Hematopoietic multipotent progenitor cell treated with erythropoietin and hydrocortisone succinate and interleukin-3 and kit ligand, for 15 days (in vitro differentiated cells): ENCODE results near the gene IQSEC1.

Experiments
- DNase-seq: peaks from one replicate; pipeline ENCODE4 v3.0.0-alpha.2; 2015; ENCODE audit warnings: low spot score

The IQSEC1 gene

DNA sequence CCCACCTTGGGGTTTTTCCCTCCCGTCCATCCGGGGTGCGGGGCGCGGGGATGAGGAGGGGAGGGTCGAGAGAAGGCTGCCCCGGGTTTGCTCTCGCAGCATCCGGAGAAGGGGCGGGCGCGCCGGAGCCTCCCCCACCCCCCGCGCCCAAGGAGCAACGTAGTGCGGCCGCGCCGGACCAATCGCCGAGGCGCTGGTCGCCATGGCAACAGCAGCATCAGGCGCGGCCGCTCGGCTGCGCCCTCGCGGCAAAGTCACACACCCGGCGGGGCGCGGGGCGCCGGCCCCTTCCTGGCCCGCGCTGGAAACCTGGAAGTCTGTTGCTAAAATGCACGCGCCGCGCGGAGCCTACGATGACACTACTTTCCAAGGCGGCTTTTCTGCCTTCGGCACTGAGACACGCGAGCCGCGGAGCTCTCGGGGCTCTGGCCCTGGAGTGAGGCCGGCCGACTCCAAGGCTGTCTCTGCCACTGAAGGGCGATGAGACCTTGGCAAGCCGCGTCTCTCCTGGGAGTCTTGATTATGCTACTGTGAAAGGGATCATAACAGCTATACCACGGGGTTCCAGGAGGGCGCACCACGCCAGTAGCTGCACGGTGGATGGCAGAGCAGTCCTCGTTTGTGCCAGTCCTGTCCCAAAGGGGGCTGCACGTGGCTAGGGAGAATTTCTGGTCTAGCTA lies at the start of gene IQSEC1:
Gene IQSEC1 (minus strand): TSS at position 104 of the 680 bp plus-strand sequence. CDS start 415 bp downstream, outside the sequence.
- DNase-seq, result no peak

DNA sequence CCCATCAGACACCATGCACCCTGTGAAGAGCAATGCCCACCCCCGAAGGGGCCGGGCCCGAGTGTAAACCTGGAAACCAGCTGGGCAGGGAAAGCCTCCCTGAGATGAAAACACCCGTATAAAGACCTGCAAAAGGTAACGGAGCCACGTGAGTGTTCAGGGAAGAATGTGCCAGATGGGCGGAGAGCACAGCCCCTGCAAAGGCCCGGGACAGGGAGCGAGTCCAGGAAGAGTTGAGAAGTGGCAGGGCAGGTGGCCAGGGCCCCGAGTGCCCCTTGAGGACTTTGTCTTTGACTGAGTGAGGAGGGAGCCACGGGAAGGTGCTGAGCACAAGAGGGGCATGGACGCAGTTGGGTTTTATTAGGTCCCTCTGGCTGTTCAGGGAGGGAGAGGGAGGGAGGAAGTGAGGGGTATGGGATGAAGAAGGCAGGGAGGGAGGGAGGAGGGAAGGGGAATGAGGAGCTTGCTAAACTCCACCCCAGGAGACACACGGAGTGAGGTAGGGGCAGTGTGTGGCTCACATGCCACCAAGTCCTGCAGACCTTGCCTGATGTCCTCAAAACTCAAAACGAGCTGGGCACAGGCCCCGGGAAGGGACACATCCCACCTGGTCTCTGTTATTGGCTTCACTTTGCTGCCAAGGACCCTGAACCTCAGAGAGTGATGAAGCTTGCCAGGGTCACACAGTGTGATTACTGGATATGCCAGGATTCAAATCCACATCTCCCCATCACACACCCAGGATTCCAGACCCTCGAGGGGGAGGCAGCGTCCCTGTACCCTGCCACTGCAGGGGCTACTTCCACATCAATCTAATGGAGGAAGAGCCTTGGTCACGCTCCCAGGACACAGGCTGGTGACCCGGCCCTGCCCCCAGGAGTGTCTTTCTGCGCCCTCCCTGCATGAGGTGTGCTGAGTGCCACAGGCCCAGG lies 49.1 kb upstream of the IQSEC1 start:
- DNase-seq, result no peak

DNA sequence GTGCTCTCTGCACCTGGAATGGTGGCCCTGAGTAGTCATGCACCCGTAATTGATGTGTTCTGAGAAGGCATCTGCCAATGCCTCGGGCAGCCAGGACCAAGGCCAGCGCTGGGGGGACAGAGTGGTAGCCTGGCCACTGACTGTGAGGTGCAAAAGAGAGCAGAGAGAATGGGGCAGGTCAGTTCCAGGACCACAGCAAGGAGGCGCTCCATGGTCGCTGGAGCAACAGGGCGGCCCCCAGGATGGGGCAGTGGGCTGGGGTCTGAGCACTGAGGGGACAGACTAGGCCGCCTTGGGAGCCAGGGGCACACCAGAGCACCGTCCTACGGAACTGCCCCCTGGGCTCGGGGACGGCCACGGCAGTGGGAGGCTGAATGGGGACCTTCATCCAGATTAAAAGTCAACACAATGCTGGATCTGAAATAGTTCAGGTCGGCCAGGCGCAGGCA lies 48.3 kb upstream of the IQSEC1 start:
- no peak for DNase-seq

DNA sequence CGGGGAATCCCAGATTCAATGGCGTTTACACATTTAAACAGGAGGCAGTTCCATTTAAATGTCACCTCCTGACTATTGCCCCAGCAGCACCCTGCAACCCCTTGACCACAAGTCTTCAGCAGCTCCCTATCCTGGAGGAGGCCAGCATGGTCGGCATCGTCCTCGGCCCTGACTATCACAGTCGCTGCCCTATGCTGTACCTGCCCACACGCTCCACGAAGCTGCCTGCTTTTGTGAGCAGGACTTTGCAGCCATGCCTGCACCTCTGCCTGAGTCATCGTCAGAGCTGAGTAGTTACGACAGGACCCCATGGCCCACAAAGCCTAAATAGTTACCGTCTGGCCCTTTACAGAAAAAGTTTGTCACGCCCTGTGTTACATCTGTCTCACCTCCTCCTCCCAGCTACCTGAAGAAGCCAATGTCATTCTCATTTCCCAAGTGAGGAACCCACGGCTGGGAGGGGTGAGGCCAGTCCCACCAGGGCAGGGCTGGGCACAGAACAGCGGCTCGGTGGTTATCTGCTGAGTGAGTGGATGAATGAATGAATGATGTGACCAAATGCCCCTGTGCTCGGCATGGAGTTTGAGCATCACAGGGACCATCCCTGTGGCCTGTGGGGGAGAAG lies 47.8 kb upstream of the IQSEC1 start:
- no peak for DNase-seq

DNA sequence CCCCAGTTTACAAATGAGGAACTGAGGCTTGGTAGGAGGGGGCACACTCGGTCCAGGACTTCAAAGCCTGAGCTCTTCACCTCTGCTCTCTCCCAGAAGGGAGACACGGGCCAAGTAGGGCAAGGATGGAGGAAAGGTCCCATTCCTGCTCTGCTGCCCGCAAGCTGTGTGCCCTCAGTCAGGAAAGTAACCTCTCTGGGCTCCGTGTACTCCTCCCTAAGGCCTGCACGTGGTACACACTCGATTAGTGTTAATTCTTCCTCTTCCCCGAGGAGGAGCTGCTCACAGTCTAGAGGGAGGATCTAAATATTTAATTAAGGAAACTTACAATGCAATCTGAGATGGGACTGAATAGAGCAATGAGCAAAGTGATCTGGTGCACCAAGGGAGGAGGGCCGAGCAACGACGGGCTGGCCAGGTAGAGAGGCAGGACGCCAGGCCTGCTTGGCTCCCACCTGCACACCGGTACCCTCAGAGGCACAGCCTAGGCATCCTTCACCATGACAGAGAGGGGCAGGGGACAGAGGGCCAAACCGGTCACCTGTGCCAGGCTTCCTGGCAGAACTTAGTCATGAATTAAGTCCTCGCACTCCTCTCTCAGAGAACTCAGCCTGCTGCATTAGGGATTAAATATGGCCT lies 47.2 kb upstream of the IQSEC1 start:
- no peak for DNase-seq

DNA sequence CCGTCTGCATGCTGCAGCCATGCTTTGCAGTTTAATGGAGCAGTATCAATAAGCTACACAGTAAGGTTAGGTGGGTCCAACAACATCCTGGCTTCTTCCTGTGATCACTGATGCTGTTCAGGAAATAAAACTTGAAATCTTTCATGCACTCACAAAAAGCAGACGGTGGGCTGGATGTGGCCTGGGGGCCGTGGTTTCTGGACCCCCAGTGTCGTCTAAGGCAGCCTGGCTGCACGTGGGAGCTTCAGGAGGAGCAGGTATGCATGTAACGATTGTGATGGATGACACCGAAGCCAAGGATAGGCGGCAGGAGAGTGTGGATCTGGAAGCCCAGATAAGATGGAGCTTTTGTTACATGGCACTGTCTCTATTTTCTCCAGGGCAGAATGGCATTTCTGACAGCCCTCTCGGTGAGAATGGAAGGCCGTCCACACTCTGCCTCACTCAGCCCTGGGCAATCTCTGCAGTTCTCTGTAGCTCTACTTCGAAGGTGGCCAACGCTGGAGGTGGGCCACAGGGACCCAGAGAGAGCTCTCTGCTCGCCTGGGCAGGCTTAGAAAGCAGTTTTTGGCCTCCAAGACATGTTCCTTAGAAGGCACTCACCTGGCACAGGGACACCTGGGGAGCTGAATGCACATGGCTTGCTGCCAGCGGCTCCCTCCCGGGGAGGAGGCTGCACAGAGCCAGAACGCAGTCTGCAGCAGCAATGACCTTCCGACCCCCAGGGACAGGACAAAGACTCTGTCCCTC lies 46.4 kb upstream of the IQSEC1 start:
- no peak for DNase-seq

DNA sequence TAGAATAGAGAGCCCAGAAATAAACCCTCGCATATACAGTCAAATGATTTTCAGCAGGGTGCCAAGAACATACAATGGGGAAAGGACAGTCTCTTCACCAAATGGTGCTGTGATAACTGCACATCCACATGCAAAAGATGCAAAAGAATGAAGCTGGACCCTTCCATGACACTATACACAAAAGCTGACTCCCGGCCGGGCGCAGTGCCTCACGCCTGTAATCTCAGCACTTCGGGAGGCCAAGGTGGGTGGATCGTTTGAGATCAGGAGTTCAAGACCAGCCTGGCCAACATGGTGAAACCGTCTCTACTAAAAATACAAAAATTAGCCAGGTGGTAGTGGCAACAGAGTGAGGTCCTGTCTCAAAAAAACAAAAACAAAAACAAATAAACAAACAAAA lies 43.2 kb upstream of the IQSEC1 start:
- DNase-seq, result no peak

DNA sequence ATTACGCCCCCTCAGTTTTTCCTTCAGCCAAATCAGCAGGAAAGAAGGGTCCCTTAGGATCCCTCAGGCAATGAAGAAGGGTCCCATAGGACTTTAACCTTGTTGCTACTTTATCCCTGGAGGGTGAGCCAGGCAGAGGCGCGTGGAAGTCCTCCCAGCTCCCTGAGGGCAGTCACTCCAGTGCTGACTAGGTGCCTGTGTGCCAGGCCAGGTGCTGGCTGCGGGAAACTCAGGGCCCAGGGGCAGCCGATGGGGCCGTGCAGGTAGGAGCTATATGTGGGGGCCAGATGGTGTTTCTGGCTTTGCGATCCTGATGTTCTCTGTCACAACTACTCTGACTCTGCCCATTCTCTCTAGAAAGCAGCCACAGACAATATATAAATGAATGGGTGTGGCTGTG lies 42.8 kb upstream of the IQSEC1 start:
- DNase-seq, result no peak

DNA sequence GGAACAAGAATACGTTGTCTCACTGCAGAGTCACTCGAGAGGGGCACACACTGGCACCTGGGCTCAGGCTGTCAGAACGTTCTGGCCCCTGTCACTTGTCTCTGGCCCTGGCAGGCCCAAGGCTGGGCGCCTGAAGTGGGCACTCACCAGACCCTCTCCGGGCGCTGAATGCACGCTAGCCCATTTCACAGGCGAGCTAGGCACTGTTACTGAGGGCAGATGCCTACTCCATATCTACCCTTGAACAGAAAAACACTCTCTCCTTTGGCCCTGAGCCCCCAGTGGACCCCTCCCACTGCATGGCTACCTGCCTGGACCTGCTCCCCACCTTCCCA lies 42.3 kb upstream of the IQSEC1 start:
- no peak for DNase-seq

DNA sequence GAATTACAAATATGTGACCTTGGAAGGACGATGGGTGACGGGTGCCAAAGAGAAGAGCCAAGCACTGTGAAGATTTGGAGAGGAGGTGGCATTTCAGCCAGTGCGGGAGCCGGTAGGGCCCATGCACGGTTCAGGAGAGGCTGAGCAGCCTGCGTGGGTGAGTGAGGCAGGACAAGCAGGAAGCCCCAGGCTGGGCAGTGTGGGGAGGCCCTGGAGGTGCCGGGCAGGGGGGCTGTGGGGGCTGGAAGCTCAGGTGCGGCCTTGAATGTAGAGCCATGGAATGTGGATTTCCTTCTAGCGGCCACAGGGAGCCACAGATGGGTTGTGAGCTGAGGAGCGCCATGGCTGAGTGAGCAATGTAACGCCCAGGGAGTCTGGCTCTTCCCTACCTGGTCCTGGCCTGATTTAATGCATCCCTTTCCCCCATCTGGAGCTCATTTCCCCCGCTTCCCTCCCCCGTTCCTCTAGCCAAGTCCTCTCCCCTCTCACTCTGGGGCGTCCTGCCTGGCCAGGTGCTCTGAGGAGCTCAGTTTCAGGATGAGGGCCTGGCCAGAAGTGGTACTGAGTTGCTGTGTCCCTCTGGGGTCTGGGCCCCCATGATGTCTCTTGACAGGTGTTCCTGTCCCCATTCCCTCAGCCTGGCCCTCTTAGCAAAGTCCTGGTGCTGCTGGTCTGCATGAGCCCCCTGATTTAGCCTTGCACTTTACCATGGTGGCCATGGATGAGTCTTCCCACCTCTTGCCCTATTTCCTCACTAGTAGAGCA lies 41.8 kb upstream of the IQSEC1 start:
- no peak for DNase-seq

DNA sequence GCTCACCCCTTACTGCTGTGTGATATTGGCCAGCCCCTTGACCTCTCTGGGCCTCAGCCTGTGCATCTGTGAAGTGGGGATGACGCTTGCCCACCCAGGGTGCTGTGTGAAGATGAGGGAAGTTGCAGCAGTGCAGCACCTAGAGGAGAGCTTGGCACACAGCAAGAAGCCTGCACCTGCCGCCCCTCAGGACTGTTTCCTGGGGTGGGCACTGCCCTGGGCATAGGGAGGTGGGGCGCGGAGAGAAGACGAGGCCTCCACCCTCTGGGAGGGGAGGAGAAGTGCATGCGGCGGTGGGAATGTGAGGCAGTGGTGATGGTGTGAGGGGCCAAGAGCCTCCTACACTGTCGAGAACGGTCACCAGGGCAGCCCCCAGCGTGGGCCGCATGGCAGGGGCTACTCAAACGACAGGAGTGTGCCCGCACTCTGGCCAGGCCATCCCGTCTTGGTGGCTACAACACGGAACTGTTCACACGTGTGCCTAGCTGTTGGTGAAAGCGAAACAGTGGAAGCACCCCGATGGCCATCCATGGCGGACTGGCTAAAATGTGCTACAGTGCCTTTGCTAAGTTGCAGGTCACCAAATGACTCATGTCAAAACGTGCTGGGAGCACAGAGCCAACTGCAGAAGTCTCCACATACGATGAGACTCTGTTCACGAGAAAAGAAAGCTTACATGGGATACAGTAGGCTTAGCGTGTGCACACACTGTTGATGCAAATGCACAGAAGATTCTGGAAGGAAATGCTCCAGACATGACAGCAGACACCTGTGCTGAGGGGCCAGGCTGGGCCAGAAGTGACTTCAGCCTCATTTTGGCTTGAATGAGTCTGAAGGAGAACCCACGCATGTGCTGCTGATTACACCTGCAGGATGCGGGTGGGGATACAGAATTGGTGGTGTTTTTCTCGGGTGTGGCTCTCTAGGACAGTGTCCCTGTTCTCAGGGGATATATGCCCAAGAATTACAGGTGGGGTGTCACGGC lies 40.4 kb upstream of the IQSEC1 start:
- no peak for DNase-seq

DNA sequence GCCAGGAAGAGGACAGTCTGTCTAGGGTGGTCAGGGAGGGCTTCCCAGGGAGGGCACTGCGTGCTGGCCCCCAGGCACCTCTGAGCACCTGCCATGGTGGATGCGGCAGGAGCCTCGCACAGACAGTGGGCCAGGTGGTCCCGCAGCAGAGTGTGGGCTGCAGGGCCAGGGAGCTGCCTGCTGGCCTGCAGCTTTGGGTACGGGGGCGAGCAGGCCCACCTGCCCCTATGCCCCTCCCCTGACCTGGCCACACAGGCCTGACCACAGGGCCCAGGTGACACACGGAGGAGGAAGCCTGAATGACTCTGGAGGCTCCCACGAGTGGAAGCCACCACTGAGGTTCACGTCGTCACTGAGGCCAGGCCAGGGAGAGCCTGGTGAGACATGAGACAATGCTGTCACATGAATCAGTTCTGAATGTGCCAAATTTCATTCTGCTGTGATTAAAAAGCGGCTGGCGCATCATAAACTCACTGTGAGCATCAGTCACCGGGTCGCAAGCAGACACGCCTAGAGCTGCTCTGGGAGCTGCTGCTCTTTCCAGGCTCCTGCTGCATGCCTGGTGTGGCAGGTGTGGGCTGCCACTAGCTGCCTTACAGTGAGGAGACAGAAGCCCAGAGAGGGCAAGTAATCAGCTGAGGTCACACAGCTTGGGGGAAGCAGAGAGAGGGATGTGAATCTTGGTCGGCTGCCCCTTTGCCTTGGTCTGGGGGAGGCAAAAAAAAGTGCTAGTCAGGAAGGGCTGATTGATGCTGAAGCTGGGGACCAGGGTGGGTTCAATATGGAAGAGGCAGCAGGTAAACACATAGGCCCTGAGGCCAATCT lies 39.5 kb upstream of the IQSEC1 start:
- DNase-seq, result no peak

DNA sequence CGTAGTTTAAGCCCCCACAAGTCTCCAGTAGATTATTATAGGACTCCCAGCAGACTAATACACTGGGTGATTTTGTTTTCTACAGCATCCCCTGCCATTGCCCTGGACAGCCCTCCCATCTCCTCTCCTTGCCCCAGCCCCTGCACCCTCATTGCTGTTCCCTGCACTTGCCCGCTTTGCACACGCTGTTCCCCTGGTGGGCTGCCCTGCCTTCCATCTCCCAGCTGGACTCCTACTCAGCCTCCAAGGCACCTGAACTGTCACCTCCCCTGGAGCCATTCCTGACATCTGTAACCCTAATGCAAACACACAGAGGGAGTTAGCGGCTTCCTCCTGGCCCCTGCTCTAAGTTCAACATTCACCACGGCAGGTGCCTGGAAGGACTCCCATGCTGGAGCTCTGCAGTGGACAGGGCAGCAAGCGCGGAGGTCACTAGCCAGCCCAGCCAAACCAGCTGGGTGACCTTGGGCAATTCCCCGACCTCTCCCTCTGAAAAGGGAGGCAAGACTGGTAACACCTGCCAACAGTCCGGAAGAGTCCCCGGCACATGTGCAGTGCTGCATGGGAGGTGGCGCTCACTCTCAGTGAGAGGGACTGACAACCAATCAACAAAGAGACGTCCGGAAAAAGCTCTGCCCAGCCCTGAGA lies 38.8 kb upstream of the IQSEC1 start:
- no peak for DNase-seq

DNA sequence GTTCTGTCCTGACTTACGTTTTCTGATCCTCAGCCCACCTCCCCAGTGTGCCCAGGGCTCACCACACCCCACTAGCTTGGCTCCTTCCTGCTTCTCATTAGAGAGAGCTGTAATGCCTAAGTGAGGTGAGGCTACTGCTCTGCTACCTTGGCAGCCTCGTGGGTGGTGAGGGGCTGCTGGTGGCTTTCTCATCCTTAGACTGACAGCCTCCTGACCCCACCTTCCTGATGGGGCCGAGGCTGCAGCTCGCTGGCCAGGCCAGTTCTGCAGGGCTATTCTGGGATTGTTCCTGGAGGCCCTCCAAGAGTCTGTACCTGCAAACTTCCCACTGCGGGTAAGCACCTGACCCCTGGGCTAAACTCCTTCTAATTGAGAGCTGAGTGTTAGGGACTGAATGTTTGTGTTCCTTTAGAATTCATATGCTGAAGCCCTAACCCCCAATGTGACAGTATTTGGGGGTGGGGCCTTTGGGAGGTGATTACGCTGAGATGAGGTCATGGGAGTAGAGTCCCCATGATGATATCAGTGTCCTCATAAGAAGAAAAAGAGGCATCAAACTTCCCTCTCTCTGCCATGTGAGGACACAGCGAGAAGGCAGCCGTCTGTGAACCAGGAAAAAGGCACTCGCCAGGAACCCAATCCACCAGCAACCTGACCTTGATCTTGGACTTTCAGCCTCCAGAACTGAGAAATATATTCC lies 38.1 kb upstream of the IQSEC1 start:
- no peak for DNase-seq

DNA sequence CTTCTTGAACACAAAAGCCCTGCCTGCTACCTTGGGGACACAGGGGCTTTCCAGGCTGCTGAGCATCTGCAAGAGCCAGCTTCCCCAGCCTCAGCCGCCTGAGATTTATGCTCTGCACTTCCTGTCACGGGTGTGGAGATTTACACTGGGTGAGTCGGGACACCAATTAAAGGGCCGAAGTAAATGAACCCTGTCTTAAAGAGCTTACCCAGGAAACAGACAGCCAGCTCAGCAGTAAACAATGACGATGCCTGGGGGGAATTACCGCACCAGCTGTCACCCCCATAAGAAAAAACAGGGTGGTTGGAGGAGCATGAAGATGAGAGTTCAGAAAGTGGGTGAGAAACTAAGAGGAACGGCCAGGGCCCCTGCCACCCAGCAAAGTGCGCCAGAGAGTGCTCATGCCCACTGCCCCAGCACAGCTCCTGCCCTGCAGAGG lies 37.5 kb upstream of the IQSEC1 start:
- no peak for DNase-seq

DNA sequence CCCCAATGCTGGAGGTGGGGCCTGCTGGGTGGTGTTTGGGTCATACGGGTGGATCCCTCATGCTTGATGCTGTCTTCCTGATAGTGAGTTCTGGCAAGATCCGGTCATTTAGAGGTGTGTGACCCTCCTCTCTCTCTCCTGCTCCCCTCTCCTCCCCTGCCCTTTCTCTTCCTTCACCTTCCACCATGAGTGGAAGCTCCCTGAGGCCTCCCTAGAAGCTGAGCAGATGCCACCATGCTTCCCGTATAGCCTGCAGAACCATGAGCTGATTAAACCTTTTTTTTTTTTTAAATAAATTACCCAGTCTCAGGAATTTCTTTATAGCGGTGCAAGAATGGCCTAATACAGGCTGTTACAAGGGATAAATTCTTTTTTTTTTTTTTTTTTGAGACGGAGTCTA lies 36.3 kb upstream of the IQSEC1 start:
- no peak for DNase-seq

DNA sequence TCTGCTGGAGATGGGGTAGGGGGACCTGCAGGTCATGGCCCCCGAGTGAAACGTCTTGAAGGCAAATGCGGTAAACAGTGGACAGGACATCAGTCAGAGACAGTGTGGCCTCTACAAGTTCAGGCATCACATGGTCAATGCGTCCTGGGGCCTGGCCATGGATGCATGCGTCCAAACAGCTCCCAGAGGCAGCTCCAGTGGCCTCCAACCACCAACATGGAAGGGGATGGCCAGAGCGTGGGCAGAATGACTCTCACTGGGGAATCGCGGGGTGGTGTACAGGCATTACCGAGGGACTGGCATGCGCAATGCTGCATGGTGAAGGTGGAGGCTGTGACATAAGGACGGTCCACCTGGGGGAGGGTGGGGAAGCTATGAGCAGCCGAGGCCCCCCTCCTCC lies 35.6 kb upstream of the IQSEC1 start:
- no peak for DNase-seq

DNA sequence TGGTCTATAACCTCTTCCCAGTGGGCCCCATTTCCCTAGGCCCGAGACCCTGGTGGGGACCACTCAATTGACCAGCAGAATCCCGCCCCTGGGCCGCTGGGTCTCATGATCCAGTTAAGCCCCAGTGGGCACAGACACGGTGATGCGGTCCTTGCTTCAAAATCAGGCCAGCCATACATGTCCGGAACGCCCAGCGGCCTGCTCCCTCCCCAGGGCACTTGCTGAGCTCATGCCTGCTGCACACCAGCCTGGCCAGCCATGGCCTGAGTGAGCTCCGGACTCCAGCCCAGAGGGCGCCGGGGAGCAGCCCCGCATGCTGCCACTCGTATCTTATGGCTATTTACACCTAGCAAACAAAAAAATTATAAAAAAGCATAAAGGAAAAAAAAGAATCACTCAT lies 34.4 kb upstream of the IQSEC1 start:
- no peak for DNase-seq
